HG03280 (cell line): ENCODE data around the gene SLC3A2.
"Not testable (repeated sequence)": the region's sequence is repeated elsewhere in the genome, so short reads cannot be mapped to it uniquely, and the experiment has no call there.

ENCODE experiments used
- ATAC-seq: cut with Tn5 transposase; IDR thresholded peaks from one replicate; pipeline ENCODE4 v1.9.1; 2021; ENCODE audit warnings: mild to moderate bottlenecking, moderate library complexity; ENCODE audit not compliant: unreplicated experiment

Gene SLC3A2

GRCh38 chr11:62880803-62881578 lies at the start of gene SLC3A2:
TSS of gene SLC3A2 (plus strand) at chr11:62880896. CDS start at chr11:62881024, 128 bp downstream.
- ATAC-seq = peak; percentile 72

GRCh38 chr11:62830904-62831519 lies 49.7 kb upstream of the SLC3A2 start:
- no peak for ATAC-seq

- peak; percentile 88 for ATAC-seq
Measured at GRCh38 chr11:62831520-62832335, 49.0 kb upstream of the SLC3A2 start, which contains the start of gene STX5. TSS of gene STX5 (minus strand) at chr11:62832051. CDS start at chr11:62831243, 808 bp downstream.

GRCh38 chr11:62832336-62833234 lies 48.1 kb upstream of the SLC3A2 start, which contains the start of gene TEX54:
TSS of gene TEX54 (minus strand) at chr11:62832841.
- peak; percentile 24 for ATAC-seq

GRCh38 chr11:62835336-62835735 lies 45.4 kb upstream of the SLC3A2 start:
- no peak for ATAC-seq

GRCh38 chr11:62839050-62839945 lies 41.4 kb upstream of the SLC3A2 start, which contains the start of gene WDR74:
TSS of gene WDR74 (minus strand) at chr11:62839590. CDS start at chr11:62839570, 20 bp downstream.
- peak; percentile 50 for ATAC-seq

- not testable (repeated sequence) for ATAC-seq
Measured at GRCh38 chr11:62840721-62841360, 39.9 kb upstream of the SLC3A2 start.

- ATAC-seq = peak; percentile 49
Measured at GRCh38 chr11:62841361-62842170, 39.1 kb upstream of the SLC3A2 start.

GRCh38 chr11:62842171-62842741 lies 38.4 kb upstream of the SLC3A2 start:
- ATAC-seq = no peak

GRCh38 chr11:62842891-62843290 lies 37.8 kb upstream of the SLC3A2 start:
- ATAC-seq = not testable (repeated sequence)

- ATAC-seq = no peak
Measured at GRCh38 chr11:62843466-62843865, 37.2 kb upstream of the SLC3A2 start.

GRCh38 chr11:62844154-62844553 lies 36.5 kb upstream of the SLC3A2 start:
- no peak for ATAC-seq

GRCh38 chr11:62846177-62846576 lies 34.5 kb upstream of the SLC3A2 start:
- ATAC-seq = no peak

GRCh38 chr11:62847767-62848314 lies 32.9 kb upstream of the SLC3A2 start:
- ATAC-seq = no peak

GRCh38 chr11:62850911-62851806 lies 29.5 kb upstream of the SLC3A2 start:
- ATAC-seq = no peak
